Esophagus squamous epithelium (tissue), 5 donors: ENCODE measurements around the gene SCYL3. TPM values are rescaled to one million over a fixed set of nuclear protein-coding genes. Genes with fewer than 3 reads are reported as not detected.

Experiments used
- DNase-seq: peaks from one replicate; lab custom pipeline; 2025; lab: John Stamatoyannopoulos, UW
- H3K27ac ChIP-seq, 4 donors: fragments of 200-600 bp; sonication (generic); one replicate each; pipeline ENCODE4 v1.5.1; 2016 to 2019; ENCODE audit warnings: mild to moderate bottlenecking in 1 of 4
- H3K27me3 ChIP-seq, 4 donors: fragments of 200-600 bp; sonication (generic); 1 replicate in 3 of 4; 2 replicates in 1 of 4; pipeline versions ENCODE4 v1.5.1 to v1.6.0; 2017 to 2021; ENCODE audit warnings: antibody characterized with exemption in 1 of 4
- H3K36me3 ChIP-seq, 3 donors: fragments of 200-600 bp; sonication (generic); one replicate each; pipeline ENCODE4 v1.5.1; 2016 to 2019
- H3K4me1 ChIP-seq, 3 donors: fragments of 200-600 bp; sonication (generic); one replicate each; pipeline ENCODE4 v1.5.1; 2017 to 2019
- H3K4me3 ChIP-seq, 4 donors: fragments of 200-600 bp; sonication (generic); 1 replicate in 3 of 4; 2 replicates in 1 of 4; pipeline ENCODE4 v1.5.1; 2016 to 2019; ENCODE audit warnings: mild to moderate bottlenecking in 2 of 4, moderate library complexity in 1 of 4
- H3K9me3 ChIP-seq, 3 donors: fragments of 200-600 bp; sonication (generic); one replicate each; pipeline ENCODE4 v1.5.1; 2016 to 2019
- CTCF ChIP-seq, 6 experiments: fragments of 450-650 bp in 4 of 6; fragments of 200-600 bp in 2 of 6; sonication (generic) in 2 of 6; IDR thresholded peaks; one replicate each; pipeline ENCODE4 v1.5.1; 2016 to 2019; ENCODE audit warnings: antibody characterized with exemption in 6 of 6, mild to moderate bottlenecking in 4 of 6, moderate library complexity in 4 of 6
- POLR2A ChIP-seq, 4 donors: fragments of 450-650 bp; IDR thresholded peaks; one replicate each; pipeline ENCODE4 v1.6.1; 2017; ENCODE audit warnings: antibody characterized with exemption in 4 of 4, mild to moderate bottlenecking in 4 of 4, moderate library complexity in 3 of 4
- WGBS, 2 donors: methylation state at CpG; one replicate each; pipeline ENCODE4 v1.1.5; 2018; 5-methylcytosine and 5-hydroxymethylcytosine counted together
- intact Hi-C: fragments of 100-400 bp; cut with DNase I; formaldehyde crosslinking; loops from one replicate; pipeline ENCODE4 v1.15.0; 2022
- total RNA-seq, 4 donors: library from RNA; depleted of rRNA; stranded (reverse); fragments of >200 nt; gene quantifications; one replicate each; pipeline ENCODE4 v1.1.0, GENCODE V29; 2016
- donor health status: DM: yes; HTN: yes; CAD: no.

SCYL3 gene
- total RNA-seq, 4 donors from 2014 or later = 4.8 to 10.1 (median 9.2) TPM

DNA sequence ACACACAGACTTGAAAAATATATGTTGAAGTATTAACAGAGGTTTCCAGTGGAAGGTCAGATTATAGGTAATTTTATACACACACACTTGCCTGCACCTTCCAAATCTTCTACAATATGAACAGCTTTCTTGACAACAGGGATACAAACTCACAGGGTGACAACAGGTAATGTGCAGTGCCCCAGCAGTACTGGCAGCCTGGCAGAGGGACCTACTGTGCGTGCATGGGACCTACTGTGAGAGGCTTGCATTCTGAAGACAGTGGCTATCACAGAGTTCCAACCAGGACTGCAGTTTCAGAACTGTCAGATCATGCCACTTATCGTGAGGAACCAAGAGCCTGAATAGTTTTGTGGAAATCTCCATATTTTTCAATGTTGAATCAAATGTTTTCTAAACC, 3.8 kb downstream of the SCYL3 start:
- Histone ChIP-seq H3K9me3 (no peaks in the 10 kb centered on the region), H3K4me3 (no peak overlapping the region), H3K36me3 (peaks cover 0 to 32% (median 6%) of the 10 kb centered on the region in 3 donors), H3K4me1 (peaks cover 12 to 41% (median 18%) of the 10 kb centered on the region in 3 donors), H3K27ac (no peak overlapping the region), H3K27me3 (no peaks in the 10 kb centered on the region)
- WGBS, 2 donors = 92 to 93% methylated on average over 2 of the region's 2 CpGs
- no peak for DNase-seq
- no peak for TF ChIP-seq CTCF (IDR thresholded peaks at IDR 0.05)
- no peak for TF ChIP-seq POLR2A (IDR thresholded peaks at IDR 0.05)
- intact Hi-C loops = no loop called here

- no peaks in the 10 kb centered on the region for H3K9me3 ChIP-seq
- H3K4me3 ChIP-seq = no peak overlapping the region
- no peak for DNase-seq
- TF ChIP-seq CTCF (IDR thresholded peaks at IDR 0.05) (no peak), POLR2A (IDR thresholded peaks at IDR 0.05) (no peak)
- intact Hi-C loops = no loop called here
- no peak overlapping the region for H3K27ac ChIP-seq
- peaks cover 0 to 61% (median 6%) of the 10 kb centered on the region in 3 donors for H3K36me3 ChIP-seq
- no peaks in the 10 kb centered on the region for H3K27me3 ChIP-seq
- peaks cover 8 to 26% (median 12%) of the 10 kb centered on the region in 3 donors for H3K4me1 ChIP-seq
- 86 to 94% methylated on average over 2 of the region's 2 CpGs for WGBS, 2 donors
These were observed 6.8 kb downstream of the SCYL3 start for GRCh38 chr1:169886931-169887330.

DNA sequence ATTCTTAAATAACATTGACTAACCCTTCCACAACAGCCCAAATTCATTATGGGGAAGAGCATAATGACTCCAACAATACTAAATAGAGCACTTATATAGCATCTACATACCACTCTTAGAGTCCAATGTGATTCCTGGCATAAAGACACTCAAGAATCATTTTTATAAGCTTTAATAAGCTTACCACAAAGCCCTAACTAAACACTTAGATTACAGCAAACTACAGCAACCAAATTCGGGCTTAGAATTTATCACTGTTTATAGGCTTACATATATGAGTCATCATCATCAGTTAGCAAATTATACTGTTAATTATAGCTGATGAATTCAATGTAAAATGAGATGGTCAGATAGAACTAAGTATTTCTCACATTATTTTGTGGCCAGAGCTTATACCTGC, 7.3 kb downstream of the SCYL3 start:
- H3K36me3 ChIP-seq = peaks cover 0 to 66% (median 6%) of the 10 kb centered on the region in 3 donors
- H3K27ac ChIP-seq = no peak overlapping the region
- H3K4me3 ChIP-seq = no peak overlapping the region
- H3K4me1 ChIP-seq = peaks cover 6 to 21% (median 8%) of the 10 kb centered on the region in 3 donors
- H3K9me3 ChIP-seq = no peaks in the 10 kb centered on the region
- H3K27me3 ChIP-seq = no peaks in the 10 kb centered on the region
- DNase-seq = no peak
- WGBS, 2 donors = 36 to 64% methylated on average over 1 of the region's 1 CpG
- no peak for TF ChIP-seq CTCF (IDR thresholded peaks at IDR 0.05)
- intact Hi-C loops = no loop called here

GRCh38 chr1:169885207-169885606, 8.5 kb downstream of the SCYL3 start:
- Histone ChIP-seq H3K36me3 (peaks cover 0 to 74% (median 6%) of the 10 kb centered on the region in 3 donors), H3K27ac (no peak overlapping the region), H3K4me3 (no peak overlapping the region), H3K4me1 (peaks cover 0 to 9% (median 0%) of the 10 kb centered on the region in 3 donors), H3K27me3 (no peaks in the 10 kb centered on the region), H3K9me3 (no peaks in the 10 kb centered on the region)
- TF ChIP-seq CTCF (IDR thresholded peaks at IDR 0.05) = no peak
- TF ChIP-seq POLR2A (IDR thresholded peaks at IDR 0.05) = no peak
- DNase-seq = no peak
- intact Hi-C loops = no loop called here
- WGBS, 2 donors = 46 to 57% methylated on average over 2 of the region's 2 CpGs

- TF ChIP-seq POLR2A (IDR thresholded peaks at IDR 0.05) = no peak
- TF ChIP-seq CTCF (IDR thresholded peaks at IDR 0.05) = no peak
- Histone ChIP-seq H3K27ac (no peak overlapping the region), H3K9me3 (no peaks in the 10 kb centered on the region), H3K4me1 (peaks cover 0 to 4% (median 0%) of the 10 kb centered on the region in 3 donors), H3K27me3 (no peaks in the 10 kb centered on the region), H3K4me3 (no peak overlapping the region), H3K36me3 (peaks cover 0 to 74% (median 6%) of the 10 kb centered on the region in 3 donors)
- DNase-seq = no peak
- intact Hi-C loops = no loop called here
These were observed 9.1 kb downstream of the SCYL3 start for GRCh38 chr1:169884634-169885033.
